Loucy (cell line): ENCODE measurements around the gene DOCK8.

Source experiments
- H2AFZ ChIP-seq: fragments of 200-600 bp; sonication (generic); 2 replicates; pipeline ENCODE4 v1.6.0; 2016; ENCODE audit warnings: antibody characterized with exemption, mild to moderate bottlenecking, low read length, moderate library complexity
- H3F3A ChIP-seq: fragments of 200-600 bp; 2 replicates; pipeline ENCODE4 v1.6.0; 2016; ENCODE audit warnings: antibody characterized with exemption, low read depth, mild to moderate bottlenecking
- H3K27me3 ChIP-seq: fragments of 200-600 bp; sonication (generic); 2 replicates; pipeline ENCODE4 v1.6.1; 2014; ENCODE audit warnings: low read length, mild to moderate bottlenecking; ENCODE audit not compliant: insufficient read depth, poor library complexity, severe bottlenecking
- H3K36me3 ChIP-seq: fragments of 200-600 bp; sonication (generic); 2 replicates; pipeline ENCODE4 v1.6.1; 2016; ENCODE audit warnings: low read length; ENCODE audit not compliant: insufficient read depth
- H3K4me1 ChIP-seq: fragments of 200-600 bp; sonication (generic); 2 replicates; pipeline ENCODE4 v1.5.1; 2014; ENCODE audit warnings: low read length, mild to moderate bottlenecking; ENCODE audit not compliant: insufficient read depth, poor library complexity, severe bottlenecking
- H3K4me2 ChIP-seq: fragments of 200-600 bp; sonication (generic); 2 replicates; pipeline ENCODE4 v1.6.0; 2014; ENCODE audit warnings: antibody characterized with exemption, low read length, low read depth, mild to moderate bottlenecking; ENCODE audit not compliant: poor library complexity, severe bottlenecking
- H3K4me3 ChIP-seq: fragments of 200-600 bp; sonication (generic); 2 replicates; pipeline ENCODE4 v1.5.1; 2014; ENCODE audit warnings: low read length, mild to moderate bottlenecking, mixed read lengths; ENCODE audit not compliant: poor library complexity, severe bottlenecking
- H3K79me2 ChIP-seq: fragments of 200-600 bp; sonication (generic); 2 replicates; pipeline ENCODE4 v1.6.1; 2014; ENCODE audit warnings: low read length; ENCODE audit not compliant: insufficient read depth
- H3K9ac ChIP-seq: fragments of 200-600 bp; sonication (generic); 2 replicates; pipeline ENCODE4 v1.6.0; 2014; ENCODE audit warnings: mild to moderate bottlenecking, low read depth, low read length, moderate library complexity; ENCODE audit not compliant: poor library complexity, severe bottlenecking
- H3K9me2 ChIP-seq: fragments of 200-600 bp; sonication (generic); replicated peaks from 2 replicates; pipeline ENCODE4 v1.6.1; 2016; ENCODE audit warnings: low read depth, low read length, mixed read lengths
- H3K9me3 ChIP-seq: fragments of 200-600 bp; sonication (generic); 2 replicates; pipeline ENCODE4 v1.6.1; 2014; ENCODE audit warnings: mild to moderate bottlenecking, antibody characterized with exemption, low read length, low read depth; ENCODE audit not compliant: insufficient read depth
- H4K20me1 ChIP-seq: fragments of 200-600 bp; sonication (generic); 2 replicates; pipeline ENCODE4 v1.6.0; 2014; ENCODE audit warnings: antibody characterized with exemption, low read length, mild to moderate bottlenecking; ENCODE audit not compliant: insufficient read depth, poor library complexity, severe bottlenecking
- EZH2phosphoT487 ChIP-seq: fragments of 200-600 bp; IDR thresholded peaks from 2 replicates; pipeline ENCODE4 v1.6.1; 2018; ENCODE audit warnings: antibody characterized with exemption, mild to moderate bottlenecking, moderate library complexity, borderline replicate concordance
- TF ChIP-seq, protein P1 (sequence below): fragments of 200-600 bp; sonication (generic); conservative IDR thresholded peaks from 2 replicates; pipeline ENCODE4 v1.5.1; 2014; ENCODE audit warnings: mild to moderate bottlenecking, antibody characterized with exemption, low read length

DOCK8 gene

DNA sequence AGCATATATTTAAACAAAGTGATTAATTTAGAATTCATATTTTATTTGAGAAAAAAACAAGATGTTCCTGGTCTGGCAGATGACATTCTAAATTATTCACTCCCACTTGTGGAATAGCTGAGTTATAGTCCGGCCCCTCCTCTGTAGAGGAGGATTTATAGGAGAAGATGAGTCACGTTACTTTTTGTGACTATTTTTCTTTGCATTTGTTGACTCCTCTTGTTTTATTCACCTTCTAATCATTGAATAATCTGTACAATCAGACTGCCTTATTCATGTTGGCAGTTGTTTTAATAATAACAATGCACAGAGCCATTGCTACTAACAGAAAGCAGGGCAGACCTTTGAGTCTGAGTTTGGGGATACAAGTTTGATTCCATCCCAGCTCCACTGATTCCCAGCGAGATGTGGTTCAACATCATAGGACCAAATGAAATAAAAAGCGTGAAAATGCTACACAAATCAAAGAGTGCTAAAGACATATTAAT lies 23.2 kb downstream of the DOCK8 start:
- Histone ChIP-seq H3K9me3 (peaks cover 11% of the 10 kb centered on the region; the same call in 1 of the 2 replicates), H3K9ac (no peak overlapping the region), H3K9me2 (no peaks in the 10 kb centered on the region), H3K4me3 (no peak overlapping the region), H3K4me2 (peak overlapping the region; percentile 18), H2AFZ (no peak overlapping the region), H3K79me2 (peaks cover 47% of the 10 kb centered on the region), H4K20me1 (no peaks in the 10 kb centered on the region), H3K36me3 (0 out of 2 replicates have a peak, but pooled peaks cover 9% of the 10 kb centered on the region), H3K4me1 (peaks cover 19% of the 10 kb centered on the region), H3K27me3 (no peaks in the 10 kb centered on the region), H3F3A (no peaks in the 10 kb centered on the region)
- TF ChIP-seq EZH2phosphoT487, result no peak
- TF ChIP-seq, protein P1, sequence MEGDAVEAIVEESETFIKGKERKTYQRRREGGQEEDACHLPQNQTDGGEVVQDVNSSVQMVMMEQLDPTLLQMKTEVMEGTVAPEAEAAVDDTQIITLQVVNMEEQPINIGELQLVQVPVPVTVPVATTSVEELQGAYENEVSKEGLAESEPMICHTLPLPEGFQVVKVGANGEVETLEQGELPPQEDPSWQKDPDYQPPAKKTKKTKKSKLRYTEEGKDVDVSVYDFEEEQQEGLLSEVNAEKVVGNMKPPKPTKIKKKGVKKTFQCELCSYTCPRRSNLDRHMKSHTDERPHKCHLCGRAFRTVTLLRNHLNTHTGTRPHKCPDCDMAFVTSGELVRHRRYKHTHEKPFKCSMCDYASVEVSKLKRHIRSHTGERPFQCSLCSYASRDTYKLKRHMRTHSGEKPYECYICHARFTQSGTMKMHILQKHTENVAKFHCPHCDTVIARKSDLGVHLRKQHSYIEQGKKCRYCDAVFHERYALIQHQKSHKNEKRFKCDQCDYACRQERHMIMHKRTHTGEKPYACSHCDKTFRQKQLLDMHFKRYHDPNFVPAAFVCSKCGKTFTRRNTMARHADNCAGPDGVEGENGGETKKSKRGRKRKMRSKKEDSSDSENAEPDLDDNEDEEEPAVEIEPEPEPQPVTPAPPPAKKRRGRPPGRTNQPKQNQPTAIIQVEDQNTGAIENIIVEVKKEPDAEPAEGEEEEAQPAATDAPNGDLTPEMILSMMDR, result no peak

DNA sequence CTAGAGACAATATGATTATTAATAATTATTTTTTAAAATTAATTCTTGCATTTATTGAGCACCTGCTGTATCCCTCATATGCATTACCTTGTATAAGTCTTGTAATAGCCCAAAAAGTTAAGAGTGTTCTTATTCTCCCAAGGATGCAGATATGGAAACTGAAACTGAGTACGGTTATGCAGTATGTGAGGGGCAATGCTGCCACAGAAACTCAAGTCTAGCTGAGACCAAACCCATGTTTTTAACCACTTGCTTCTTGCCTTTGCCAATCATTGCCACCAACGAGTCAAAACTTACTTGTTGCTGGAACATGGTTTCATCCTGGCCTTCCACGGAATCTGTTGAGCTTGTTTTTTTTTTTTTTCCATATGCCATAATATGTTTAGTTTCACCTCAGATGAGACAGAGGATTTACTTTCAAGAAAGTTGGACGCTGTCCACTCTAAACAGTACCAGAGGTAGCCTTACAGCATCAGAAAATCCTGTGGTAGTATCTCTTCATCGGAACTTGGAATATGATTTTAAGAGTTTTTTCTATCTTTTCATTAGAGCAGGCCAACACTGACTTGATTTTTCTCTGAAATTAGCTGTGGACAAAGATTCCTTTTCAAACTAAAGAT lies 27.9 kb downstream of the DOCK8 start:
- no peak overlapping the region for H3K4me3 ChIP-seq
- H4K20me1 ChIP-seq, result no peaks in the 10 kb centered on the region
- no peaks in the 10 kb centered on the region for H3K9me2 ChIP-seq
- H3K36me3 ChIP-seq, result no peaks in the 10 kb centered on the region
- H3K9me3 ChIP-seq, result no peaks in the 10 kb centered on the region
- H3K4me1 ChIP-seq, result peaks cover 11% of the 10 kb centered on the region
- no peaks in the 10 kb centered on the region for H3K27me3 ChIP-seq
- H3F3A ChIP-seq, result no peaks in the 10 kb centered on the region
- peaks cover 45% of the 10 kb centered on the region for H3K79me2 ChIP-seq
- H2AFZ ChIP-seq, result no peak overlapping the region
- TF ChIP-seq EZH2phosphoT487, result no peak
- TF ChIP-seq, protein P1, result no peak
- no peak overlapping the region for H3K9ac ChIP-seq
- H3K4me2 ChIP-seq, result no peak overlapping the region

- peak overlapping the region; percentile 37 for H3K4me2 ChIP-seq
- no peaks in the 10 kb centered on the region for H3F3A ChIP-seq
- TF ChIP-seq EZH2phosphoT487, result no peak
- TF ChIP-seq, protein P1, result no peak
- H3K9ac ChIP-seq, result no peak overlapping the region
- H3K9me2 ChIP-seq, result no peaks in the 10 kb centered on the region
- H3K9me3 ChIP-seq, result no peaks in the 10 kb centered on the region
- H2AFZ ChIP-seq, result no peak overlapping the region
- H3K79me2 ChIP-seq, result peaks cover 28% of the 10 kb centered on the region; the same call in 1 of the 2 replicates
- peaks cover 31% of the 10 kb centered on the region for H3K4me1 ChIP-seq
- H3K4me3 ChIP-seq, result no peak overlapping the region
- H3K27me3 ChIP-seq, result no peaks in the 10 kb centered on the region
- no peaks in the 10 kb centered on the region for H3K36me3 ChIP-seq
- no peaks in the 10 kb centered on the region for H4K20me1 ChIP-seq
Observed at GRCh38 chr9:248278-248961, 33.8 kb downstream of the DOCK8 start.
